ENCODE results near the gene ZNF276. TPM values are rescaled to one million over a fixed set of nuclear protein-coding genes. Genes with fewer than 3 reads are reported as not detected.
"Not testable (repeated sequence)": the region's sequence is repeated elsewhere in the genome, so short reads cannot be mapped to it uniquely, and the experiment has no call there.

ZNF276 gene
- total RNA-seq, 1 donor from 2014 or later: 22.0 TPM

- no peak for ATAC-seq
These were observed 17.4 kb downstream of the ZNF276 start for GRCh38 chr16:89738538-89739317.

- no peak for ATAC-seq
These were observed 18.0 kb downstream of the ZNF276 start for GRCh38 chr16:89739383-89739782.

- ATAC-seq: peak; percentile 11
These were observed 20.1 kb downstream of the ZNF276 start for GRCh38 chr16:89741342-89742014.

- ATAC-seq: peak; percentile 5
These were observed 21.6 kb downstream of the ZNF276 start for GRCh38 chr16:89742948-89743347.

- peak; percentile 24 for ATAC-seq
These were observed 23.5 kb downstream of the ZNF276 start for GRCh38 chr16:89744813-89745212.

- ATAC-seq: no peak
These were observed 24.7 kb downstream of the ZNF276 start for GRCh38 chr16:89746043-89746442.

- ATAC-seq: no peak
These were observed 26.7 kb downstream of the ZNF276 start for GRCh38 chr16:89748076-89748475.

- no peak for ATAC-seq
These were observed 27.6 kb downstream of the ZNF276 start for GRCh38 chr16:89748921-89749320.

GRCh38 chr16:89749637-89750036 lies 28.3 kb downstream of the ZNF276 start:
- ATAC-seq: peak; percentile 76

- ATAC-seq: no peak
These were observed 38.5 kb downstream of the ZNF276 start for GRCh38 chr16:89759746-89760340.

GRCh38 chr16:89761304-89761922 lies 40.1 kb downstream of the ZNF276 start:
- no peak for ATAC-seq

- ATAC-seq: peak; percentile 60
These were observed 43.4 kb downstream of the ZNF276 start for GRCh38 chr16:89764711-89765201.

- ATAC-seq: no peak
These were observed 44.0 kb downstream of the ZNF276 start for GRCh38 chr16:89765292-89765830.

- no peak for ATAC-seq
These were observed 49.0 kb downstream of the ZNF276 start for GRCh38 chr16:89770367-89770766.

- ATAC-seq: peak; percentile 23
These were observed 53.9 kb downstream of the ZNF276 start for GRCh38 chr16:89775223-89775622.

- not testable (repeated sequence) for ATAC-seq
These were observed 56.9 kb downstream of the ZNF276 start for GRCh38 chr16:89778211-89778610.

GRCh38 chr16:89779231-89779908 lies 58.0 kb downstream of the ZNF276 start:
- no peak for ATAC-seq

- no peak for ATAC-seq
These were observed 58.6 kb downstream of the ZNF276 start for GRCh38 chr16:89779909-89780305.

- ATAC-seq: no peak
These were observed 61.2 kb downstream of the ZNF276 start for GRCh38 chr16:89782489-89782888.

GRCh38 chr16:89783952-89784351 lies 62.6 kb downstream of the ZNF276 start:
- not testable (repeated sequence) for ATAC-seq

- ATAC-seq: no peak
These were observed 63.1 kb downstream of the ZNF276 start for GRCh38 chr16:89784406-89784805.

GRCh38 chr16:89785523-89786155 lies 64.3 kb downstream of the ZNF276 start:
- no peak for ATAC-seq
